ENCODE results near the gene MIDN. TPM values are rescaled to one million over a fixed set of nuclear protein-coding genes. Genes with fewer than 3 reads are reported as not detected.

Gene MIDN
- total RNA-seq, 4 donors from 2014 or later = 20.3 to 72.2 (median 31.8) TPM

DNA sequence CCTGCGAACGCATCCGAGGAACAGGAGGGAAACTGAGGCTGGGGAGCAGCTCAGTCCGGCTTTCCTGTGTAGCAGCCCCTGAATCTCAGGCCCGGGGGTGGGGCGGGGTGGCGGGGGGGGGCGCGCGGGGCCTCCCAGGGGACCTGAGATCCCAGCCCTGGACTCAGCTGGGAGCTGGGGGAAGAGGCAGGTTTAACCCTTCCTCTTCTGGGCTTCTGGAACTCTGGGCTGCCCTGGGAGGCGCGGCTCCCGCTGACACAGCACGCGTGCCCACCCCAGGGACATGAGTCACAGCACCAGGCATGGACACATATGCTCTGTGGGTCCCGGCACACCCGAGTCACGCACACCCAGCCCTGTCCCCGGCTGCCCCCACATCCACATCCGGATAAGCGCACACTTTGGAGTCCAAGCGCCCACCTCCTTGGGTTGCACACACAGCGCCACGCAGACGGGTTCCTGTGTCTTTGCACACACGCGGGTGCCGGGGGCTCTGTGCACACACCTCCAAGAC lies 17.3 kb downstream of the MIDN start:
- peaks cover 0 to 3% (median 0%) of the 10 kb centered on the region in 4 donors for H3K27me3 ChIP-seq
- no peak for DNase-seq (ENCODE audit: extremely low spot score)
- H3K9me3 ChIP-seq = no peaks in the 10 kb centered on the region
- 9% methylated on average over 10 of the region's 28 CpGs for WGBS
- peak overlapping the region; percentile 99 to 100 (median 100) for H3K27ac ChIP-seq (replicated peaks in 1 of 4)
- peaks cover 69 to 83% (median 76%) of the 10 kb centered on the region in 4 donors for H3K4me1 ChIP-seq
- TF ChIP-seq EP300 (IDR thresholded peaks at IDR 0.05) = no peak
- no peak for TF ChIP-seq POLR2AphosphoS5 (IDR thresholded peaks at IDR 0.05)
- TF ChIP-seq POLR2A (IDR thresholded peaks at IDR 0.05; ENCODE audit: low read depth) = no peak
- TF ChIP-seq, protein P1, sequence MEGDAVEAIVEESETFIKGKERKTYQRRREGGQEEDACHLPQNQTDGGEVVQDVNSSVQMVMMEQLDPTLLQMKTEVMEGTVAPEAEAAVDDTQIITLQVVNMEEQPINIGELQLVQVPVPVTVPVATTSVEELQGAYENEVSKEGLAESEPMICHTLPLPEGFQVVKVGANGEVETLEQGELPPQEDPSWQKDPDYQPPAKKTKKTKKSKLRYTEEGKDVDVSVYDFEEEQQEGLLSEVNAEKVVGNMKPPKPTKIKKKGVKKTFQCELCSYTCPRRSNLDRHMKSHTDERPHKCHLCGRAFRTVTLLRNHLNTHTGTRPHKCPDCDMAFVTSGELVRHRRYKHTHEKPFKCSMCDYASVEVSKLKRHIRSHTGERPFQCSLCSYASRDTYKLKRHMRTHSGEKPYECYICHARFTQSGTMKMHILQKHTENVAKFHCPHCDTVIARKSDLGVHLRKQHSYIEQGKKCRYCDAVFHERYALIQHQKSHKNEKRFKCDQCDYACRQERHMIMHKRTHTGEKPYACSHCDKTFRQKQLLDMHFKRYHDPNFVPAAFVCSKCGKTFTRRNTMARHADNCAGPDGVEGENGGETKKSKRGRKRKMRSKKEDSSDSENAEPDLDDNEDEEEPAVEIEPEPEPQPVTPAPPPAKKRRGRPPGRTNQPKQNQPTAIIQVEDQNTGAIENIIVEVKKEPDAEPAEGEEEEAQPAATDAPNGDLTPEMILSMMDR (IDR thresholded peaks at IDR 0.05) = no peak
- peak overlapping the region; percentile 55 to 65 (median 60) for H3K4me3 ChIP-seq
- peaks cover 0 to 3% (median under 1%) of the 10 kb centered on the region in 4 donors for H3K36me3 ChIP-seq
- intact Hi-C loops (cut with DNase I) = no loop called here

DNA sequence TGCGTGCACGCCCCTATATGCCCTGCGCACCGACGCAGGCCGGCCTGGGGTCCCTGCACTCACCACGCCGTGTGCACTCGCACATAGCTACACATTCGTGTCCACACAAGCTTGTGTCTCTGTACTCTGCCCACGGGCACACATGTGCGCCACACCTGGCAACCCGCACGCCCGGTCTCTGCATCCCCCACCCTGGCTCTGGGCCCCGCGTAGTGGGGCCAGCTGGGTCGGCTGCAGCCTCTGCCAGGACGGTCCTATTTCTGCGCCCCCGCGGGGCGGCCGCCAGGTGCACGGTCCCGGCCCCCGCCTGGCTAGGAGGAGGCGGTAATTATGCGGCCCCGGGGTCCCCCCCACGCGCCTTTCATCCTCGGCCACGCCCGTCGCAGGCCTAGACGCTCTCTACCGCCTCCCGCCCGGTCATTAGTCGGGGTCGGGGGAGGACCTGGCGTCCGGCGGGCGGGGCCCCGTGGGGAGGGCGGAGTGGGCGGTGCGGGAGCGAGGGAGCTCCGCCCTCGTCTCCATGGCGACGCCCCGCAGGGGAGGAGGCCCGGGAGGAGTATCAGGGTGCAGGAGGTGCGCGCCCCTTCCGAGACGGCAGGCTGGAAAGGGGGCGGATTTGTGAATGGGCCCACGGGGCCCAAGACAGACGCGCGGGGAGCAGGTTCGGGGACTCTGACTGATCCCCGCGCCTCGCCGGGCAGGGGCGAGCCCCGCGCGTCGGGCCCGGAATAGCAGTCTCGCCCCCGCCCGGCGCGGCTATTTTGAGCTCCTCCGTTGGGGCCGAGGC lies 17.9 kb downstream of the MIDN start:
- DNase-seq (ENCODE audit: extremely low spot score) = no peak
- Histone ChIP-seq H3K27me3 (no peaks in the 10 kb centered on the region), H3K36me3 (peaks cover 4 to 9% (median 7%) of the 10 kb centered on the region in 4 donors), H3K4me1 (peaks cover 72 to 85% (median 77%) of the 10 kb centered on the region in 4 donors), H3K9me3 (no peaks in the 10 kb centered on the region), H3K4me3 (peak overlapping the region; percentile 55 to 65 (median 60)), H3K27ac (replicated peaks in 1 of 4) (peak overlapping the region; percentile 99 to 100 (median 100))
- TF ChIP-seq, protein P1 (IDR thresholded peaks at IDR 0.05) = no peak
- peak; percentile 44 to 49 for TF ChIP-seq POLR2AphosphoS5 (IDR thresholded peaks at IDR 0.05)
- TF ChIP-seq EP300 (IDR thresholded peaks at IDR 0.05) = no peak
- TF ChIP-seq POLR2A (IDR thresholded peaks at IDR 0.05; ENCODE audit: low read depth) = peak; percentile 7
- intact Hi-C loops (cut with DNase I) = no loop called here
- 0% methylated on average over 32 of the region's 84 CpGs for WGBS

DNA sequence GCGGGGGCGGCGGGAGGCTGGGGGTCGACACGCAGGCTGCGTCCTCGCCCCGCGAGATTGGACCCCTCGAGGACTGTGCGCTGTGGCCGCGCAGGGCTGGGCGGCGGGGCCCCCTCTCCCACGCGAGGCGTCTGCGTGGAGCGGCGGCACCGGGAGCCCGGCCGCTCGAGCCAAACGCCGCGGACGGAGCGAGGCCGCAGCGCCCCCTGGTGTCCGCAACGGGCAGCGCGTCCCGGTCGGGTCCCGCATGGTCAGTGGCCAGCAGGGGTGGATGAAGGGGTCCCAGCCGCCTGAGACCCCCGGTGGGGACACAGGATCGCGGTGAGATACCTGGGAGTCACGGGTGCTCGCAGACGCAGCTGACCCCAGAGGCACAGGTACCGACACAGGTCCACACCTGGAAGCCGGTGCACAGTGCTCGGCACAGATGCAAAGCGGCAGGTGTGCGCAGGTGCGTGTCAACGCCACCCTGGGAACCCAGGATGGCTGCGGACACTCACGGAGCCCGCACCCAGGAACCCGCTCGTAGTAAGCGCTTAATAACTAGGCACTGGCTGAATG lies 18.6 kb downstream of the MIDN start:
- Histone ChIP-seq H3K36me3 (peaks cover 11 to 16% (median 13%) of the 10 kb centered on the region in 4 donors), H3K4me1 (peaks cover 72 to 85% (median 77%) of the 10 kb centered on the region in 4 donors), H3K27ac (replicated peaks in 1 of 4) (peak overlapping the region; percentile 99 to 100 (median 100)), H3K4me3 (peak overlapping the region; percentile 55 to 65 (median 60)), H3K27me3 (no peaks in the 10 kb centered on the region), H3K9me3 (no peaks in the 10 kb centered on the region)
- WGBS = 4% methylated on average over 9 of the region's 59 CpGs
- TF ChIP-seq POLR2AphosphoS5 (IDR thresholded peaks at IDR 0.05) (peak in 1 of 2 donors; percentile 72), EP300 (IDR thresholded peaks at IDR 0.05) (no peak), POLR2A (IDR thresholded peaks at IDR 0.05; ENCODE audit: low read depth) (no peak)
- TF ChIP-seq, protein P1 (IDR thresholded peaks at IDR 0.05) = peak; percentile 98 to 100 (median 99)
- intact Hi-C loops (cut with DNase I) = loop anchor here (1.0 kb wide), 1 partner anchor 23 kb away; no protein-coding TSS in a partner anchor
- DNase-seq (ENCODE audit: extremely low spot score) = no peak

DNA sequence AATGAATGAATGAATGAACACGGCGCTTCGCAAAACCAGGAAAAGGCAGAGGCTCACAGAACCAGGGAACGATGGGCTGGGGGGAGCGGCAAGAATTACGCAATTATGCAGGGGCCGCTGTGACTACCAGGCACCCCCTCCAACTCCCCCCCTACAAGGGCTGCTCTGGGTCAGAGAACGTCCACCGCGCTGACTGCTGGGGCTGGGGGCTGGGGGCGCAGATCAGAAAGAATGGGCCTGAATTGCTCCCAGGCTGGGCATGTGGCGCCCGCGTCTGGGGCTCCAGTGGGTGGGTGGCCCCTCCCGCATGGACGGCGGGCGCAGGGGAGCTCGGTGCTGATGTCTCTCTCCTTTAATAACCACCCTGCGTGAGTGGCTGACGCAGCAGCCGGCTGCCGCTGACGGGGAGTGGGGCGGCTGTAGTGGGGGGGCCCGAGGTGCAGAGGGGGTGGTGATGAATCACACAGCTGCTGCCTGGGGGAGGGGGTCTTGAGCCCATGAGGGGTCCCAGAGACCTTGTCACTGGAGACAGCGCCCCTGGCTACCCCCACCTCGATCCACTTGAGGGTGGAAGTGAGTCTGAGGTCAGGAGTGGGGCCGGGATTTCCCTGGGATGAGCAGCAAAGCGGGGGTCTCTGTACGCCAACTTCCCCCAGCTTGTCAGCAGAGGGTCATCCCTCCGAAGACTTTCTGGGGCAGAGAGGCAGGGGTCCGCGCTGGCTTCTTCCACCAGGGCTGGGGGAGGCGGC lies 19.3 kb downstream of the MIDN start:
- Histone ChIP-seq H3K27me3 (no peaks in the 10 kb centered on the region), H3K4me3 (peak overlapping the region; percentile 55 to 65 (median 60)), H3K9me3 (no peaks in the 10 kb centered on the region), H3K4me1 (peaks cover 72 to 85% (median 77%) of the 10 kb centered on the region in 4 donors), H3K36me3 (peaks cover 13 to 23% (median 20%) of the 10 kb centered on the region in 4 donors), H3K27ac (replicated peaks in 1 of 4) (peak overlapping the region; percentile 97 to 100 (median 100))
- intact Hi-C loops (cut with DNase I) = loop anchor here (1.0 kb wide), 1 partner anchor 23 kb away; no protein-coding TSS in a partner anchor
- no peak for TF ChIP-seq EP300 (IDR thresholded peaks at IDR 0.05)
- TF ChIP-seq POLR2A (IDR thresholded peaks at IDR 0.05; ENCODE audit: low read depth) = no peak
- TF ChIP-seq, protein P1 (IDR thresholded peaks at IDR 0.05) = no peak
- no peak for DNase-seq (ENCODE audit: extremely low spot score)
- WGBS = 34% methylated on average over 15 of the region's 35 CpGs
